Central memory CD4-positive, alpha-beta T cell (primary cell): ENCODE measurements around the gene ABHD8.

Experiments used
- DNase-seq: peaks from one replicate; pipeline ENCODE4 v3.0.0; 2022

Gene ABHD8

DNA sequence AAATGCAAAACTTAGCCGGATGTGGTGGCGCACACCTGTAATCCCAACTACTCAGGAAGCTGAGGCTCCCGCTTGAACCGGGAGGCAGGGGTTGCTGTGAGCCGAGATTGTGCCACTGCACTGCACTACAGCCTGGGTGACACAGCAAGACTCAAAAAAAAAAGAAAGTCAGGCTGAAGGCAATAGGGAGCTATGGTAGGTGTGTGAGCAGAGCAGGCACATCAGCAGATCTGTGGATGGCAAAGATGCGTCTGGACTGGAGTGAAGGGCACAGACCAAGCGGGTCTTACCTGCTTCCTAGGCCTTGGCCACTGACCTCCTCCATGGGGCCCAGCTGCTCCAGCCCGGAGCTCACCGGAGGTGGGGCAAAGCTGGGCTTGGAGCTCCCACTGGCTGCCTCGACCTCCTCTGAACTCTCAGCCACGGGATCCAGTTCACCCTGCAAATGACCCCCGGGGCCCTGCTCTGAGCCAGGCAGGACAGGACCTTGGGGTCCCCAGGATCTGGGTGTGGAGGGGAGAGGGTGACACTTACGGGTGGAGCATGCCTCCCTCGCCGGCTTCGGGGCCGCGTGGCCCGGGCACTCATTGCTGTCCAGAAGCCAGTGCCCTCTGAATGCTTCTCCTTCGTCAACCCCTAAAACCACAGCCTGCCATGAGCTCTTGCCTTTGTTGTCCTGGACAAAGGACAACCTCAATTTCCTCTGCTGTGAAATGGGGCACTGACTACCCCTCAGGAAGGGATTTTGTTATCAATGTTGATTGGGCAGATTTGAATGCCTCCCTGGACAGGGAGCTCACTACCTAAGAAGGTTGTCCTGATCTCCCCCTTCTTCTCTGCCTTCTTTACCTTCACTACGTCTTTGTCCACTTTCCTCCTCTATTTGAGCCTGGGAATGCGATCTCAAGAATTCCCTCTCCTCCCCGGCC, 39.2 kb downstream of the ABHD8 start:
- no peak for DNase-seq

DNA sequence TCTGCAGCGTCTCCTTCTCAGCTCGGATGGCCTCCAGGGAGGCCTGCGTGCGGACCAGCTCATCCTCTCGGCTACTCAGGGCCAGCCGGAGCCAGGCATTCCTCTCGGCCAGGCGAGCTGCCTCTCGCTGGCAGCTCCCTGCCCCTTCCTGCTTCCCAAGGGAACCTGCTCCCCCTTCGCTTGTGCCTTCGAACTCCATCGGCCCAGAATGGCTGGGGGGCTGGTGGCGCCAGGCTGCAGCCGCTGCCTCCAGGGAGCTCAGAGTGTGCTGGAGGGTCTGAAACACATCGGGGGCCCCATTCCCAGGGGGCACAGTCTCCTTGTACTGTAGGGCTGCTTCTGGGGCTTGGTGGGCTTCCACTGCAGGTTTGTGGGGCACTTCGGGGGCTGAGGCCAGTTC, 40.7 kb downstream of the ABHD8 start:
- no peak for DNase-seq

DNA sequence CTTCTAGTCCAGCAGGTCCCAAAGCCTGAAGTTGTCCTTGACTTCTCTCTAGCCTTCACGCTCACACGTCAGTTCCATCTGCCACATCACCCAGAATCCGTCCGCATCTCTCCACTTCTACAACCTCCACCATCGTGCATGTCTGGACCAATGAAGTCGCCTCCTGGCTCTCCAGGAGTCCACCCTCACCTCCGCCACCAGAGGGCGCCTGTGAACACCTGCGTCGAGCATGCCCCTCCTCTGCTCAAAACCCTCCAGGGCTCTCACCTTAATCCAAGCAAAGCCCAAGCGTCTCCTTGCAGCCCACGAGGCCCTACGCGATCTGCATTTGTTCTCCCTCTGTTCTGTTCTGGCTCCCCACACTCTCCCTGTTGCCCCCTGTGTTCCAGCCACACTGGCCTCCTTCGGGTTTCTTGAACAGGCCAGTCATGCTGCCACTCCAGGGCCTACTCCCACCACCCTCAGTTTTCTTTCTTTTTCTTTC, 42.3 kb downstream of the ABHD8 start:
- peak; percentile 84 for DNase-seq

DNA sequence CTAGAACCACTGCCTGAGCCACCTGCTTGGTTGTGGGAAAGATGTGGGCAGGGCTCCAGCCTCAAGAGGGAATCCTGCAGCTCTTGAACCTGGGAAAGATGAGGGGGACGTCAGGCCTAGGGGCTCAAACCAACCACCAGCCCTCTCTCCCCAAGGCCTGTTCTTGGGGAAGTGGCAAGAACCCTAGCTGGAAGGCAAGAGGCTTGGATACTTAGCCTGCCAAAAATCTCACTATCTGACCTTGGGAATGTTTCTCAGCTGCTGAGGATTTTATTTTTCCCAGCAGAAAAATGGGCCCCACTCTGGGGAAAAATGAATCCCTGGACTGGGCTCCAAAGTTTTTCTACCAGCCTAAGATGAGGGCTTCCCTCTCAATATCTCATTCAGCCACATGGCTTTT, 43.3 kb downstream of the ABHD8 start:
- no peak for DNase-seq

DNA sequence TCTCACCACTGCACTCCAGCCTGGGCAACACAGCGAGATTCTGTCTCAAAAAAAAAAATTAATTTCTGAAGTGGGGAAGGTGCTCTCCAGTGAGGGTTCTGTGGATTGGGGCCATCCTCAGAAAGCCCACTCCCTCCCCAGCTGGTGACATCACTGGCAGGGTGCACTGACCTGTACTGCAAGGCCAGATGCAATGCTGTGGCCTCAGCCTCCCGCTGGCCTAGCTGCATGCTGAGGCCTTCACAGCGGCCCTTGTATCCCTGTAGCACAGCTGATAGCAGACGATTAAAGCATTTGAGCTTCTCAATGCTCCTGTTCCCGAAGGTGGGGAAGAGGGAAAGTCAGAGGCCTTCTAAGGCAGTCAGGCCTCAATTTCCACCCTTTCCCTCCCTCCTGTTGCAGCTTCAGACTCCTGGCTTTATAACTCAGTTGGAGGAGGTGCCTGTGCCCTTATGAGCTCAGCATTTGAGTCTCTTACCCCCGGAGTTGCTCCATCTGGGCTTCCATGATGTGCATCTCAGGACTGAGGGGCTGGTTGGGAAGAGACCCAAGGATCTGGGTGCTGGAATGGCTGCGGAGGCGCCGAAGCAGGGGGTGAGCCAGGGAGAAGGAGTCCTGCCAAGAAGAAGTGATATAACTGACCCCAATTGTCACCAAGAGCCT, 44.0 kb downstream of the ABHD8 start:
- no peak for DNase-seq

DNA sequence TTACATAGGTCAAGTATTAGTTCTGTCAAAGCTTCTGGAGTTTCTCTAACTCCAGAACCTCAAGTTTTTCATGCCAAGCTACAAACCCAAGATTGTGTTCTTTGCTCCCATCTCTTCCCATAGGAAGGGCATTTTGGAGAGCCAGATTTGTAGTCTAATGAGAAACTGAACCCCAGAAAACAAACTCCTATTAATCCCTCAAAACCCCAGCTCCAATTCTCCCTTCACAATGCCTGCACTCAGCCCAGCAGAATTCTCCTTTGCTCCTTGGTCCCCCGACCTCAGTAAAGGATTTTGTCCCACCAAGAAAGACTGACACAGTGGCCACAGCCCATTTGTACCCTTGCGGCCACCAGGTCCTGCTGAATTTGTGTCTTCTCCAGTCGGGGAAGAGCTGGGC, 47.1 kb downstream of the ABHD8 start:
- no peak for DNase-seq

DNA sequence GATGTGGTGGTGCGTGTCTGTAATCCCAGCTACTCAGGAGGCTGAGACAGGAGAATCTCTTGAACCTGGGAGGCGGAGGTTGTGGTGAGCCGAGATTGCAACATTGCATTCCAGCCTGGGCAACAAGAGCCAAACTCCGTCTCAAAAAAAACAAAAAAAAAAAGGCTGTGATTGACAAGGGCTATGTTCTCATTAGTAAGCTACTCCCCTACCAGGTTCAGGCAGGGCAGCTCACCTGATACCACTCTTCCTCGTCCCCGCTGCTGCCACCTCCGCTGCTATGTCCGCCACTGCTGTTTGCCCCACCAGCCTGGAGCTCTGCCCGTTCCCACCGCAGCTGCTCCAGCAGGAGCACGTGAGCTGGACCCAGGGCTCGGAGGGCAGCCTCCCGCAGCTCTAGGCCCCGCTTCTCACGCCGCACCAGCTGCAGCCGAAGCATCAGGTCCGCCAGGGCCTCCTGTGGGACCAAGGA, 48.0 kb downstream of the ABHD8 start:
- DNase-seq: no peak

DNA sequence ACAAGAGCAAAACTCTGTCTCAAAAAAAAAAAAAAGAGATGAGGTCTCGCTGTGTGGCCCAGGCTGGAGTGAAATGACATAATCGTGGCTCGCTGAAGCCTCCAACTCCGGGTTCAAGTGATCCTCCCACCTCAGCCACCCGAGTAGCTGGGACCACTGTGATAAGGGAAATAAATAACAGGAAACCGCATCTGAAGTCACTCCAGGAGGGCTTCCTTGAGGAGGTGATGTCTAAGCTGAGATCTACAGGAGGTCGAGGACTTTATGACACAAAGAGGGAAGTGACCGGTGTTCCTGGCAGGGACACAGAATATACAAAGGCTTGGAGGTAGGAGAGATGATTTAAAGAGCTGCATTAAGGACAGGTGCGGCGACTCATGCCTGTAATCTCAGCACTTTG, 48.6 kb downstream of the ABHD8 start:
- no peak for DNase-seq

DNA sequence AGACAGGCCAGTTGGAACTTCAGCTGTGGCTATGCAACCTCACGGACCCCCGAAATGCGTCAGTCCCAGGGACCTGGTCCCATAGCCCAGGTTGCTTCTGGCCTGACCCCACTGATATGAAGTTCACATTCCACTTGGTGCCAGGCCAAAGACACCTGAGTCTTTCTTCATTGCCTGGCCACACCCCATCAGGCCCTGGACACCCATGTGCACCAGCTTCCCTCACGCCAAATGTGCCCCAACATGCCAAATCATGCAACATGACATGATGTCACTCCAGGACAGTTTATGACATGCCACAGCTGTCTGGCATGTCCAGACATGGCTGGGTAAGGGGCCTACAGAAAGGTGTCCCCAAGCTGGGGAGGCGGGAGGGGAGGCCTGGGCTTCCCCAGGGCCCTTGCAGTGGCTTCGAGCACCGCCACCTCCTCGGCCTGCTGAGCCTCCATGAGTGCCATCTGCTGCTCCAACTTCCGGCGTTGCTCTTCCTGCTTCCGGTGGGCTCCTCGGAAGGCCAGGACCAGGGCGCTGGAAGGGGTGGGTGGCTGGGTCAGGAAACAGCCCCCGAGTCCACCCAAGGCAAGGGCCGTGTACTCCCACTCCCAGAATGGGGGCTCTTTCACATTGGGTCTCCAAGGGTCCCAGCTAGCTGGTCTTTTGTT, 53.2 kb downstream of the ABHD8 start:
- DNase-seq: no peak

DNA sequence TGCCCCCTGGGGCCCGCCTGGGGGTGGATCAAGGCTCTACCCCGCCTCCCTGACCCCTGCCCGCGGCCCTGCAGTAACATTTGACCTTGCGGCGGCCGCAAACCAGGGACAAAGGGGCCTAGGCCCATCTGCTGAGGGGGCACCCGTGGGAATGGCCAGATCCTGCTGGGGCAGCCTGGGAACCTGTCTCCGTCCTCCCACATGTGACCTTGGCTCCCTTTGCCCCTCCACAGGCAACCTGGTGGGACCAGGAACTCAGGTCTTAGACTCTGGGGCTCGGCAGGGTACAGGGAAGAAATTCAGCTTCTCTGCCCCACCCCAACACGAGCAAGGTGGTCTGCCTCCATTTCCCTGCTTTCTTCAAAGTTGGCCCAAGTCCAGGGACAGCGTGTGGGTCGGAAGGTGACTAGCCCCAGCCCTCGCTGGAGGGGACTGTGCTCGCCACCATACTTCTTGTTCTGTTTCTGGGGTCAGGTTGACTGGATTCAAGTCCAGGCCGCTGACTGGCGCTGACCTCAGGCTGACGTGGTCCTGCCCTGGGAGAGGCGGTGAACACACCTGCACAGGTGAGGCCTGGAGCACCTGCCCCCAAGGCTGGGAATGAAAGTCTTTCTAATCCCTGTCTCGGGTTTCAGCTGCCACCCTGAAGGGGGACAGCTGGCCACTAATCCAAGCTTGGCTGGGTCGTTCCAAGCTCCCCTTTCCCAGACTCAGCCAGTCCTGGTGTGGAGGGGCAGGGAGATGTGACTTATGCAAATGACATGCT, 55.0 kb downstream of the ABHD8 start:
- DNase-seq: no peak

DNA sequence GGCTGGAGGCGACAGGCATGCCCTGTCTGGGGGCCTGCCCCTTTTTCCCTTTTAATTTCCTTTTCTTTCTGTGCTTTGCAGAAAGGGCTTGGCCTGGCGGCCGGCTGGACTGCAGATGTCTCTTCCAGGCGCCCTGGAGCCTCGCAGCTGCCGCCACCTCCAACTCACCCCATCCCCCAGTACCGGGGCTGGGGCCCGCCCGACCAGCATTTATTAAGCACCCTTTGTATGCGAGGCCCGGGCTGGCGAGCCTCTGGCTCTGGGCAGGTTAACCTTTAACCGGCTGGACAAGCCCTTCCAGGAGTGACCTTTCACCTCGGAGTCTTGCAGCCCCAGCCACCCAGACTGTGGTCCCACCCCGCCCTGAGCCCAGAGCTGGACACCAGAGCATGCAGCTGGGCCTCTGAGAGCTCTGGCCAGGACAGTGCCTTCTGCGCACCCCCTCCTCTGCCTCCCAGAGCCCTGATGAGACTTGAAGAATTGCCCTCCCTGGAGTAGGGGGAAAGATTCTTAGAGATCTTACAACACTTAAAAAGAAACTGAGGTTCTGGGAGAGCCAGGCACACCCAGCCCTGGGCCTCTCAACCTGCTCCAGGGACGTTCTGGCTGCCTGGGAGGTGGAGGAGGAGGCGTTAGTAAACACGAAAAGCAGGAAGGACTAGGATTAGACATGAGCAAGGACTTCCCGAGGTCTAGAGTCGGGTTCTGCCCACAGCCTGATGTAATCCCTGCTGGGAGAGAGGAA, 56.4 kb downstream of the ABHD8 start:
- no peak for DNase-seq

DNA sequence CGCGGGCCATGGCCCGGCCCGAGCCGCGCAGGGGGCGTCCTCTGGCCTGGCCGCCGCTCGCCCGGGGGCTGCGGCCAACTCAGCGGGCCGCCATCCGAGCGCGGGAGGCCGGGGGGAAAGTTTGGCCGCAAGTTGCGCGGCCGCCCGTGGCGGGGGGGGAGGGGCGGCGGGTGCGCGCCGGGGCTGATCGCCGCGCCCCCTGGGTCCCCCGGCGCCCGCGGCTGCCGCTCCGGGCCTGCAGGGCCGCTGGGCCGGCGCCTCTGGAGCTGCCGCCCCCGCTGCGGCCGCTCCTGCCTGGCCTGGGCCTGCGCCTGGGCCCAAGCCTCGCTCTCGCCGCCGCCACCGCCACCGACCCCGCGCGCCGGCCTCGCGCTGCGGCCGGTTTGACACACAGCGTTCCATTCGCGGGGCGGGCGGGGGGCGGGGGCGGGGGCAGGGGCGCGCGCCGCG, 57.7 kb downstream of the ABHD8 start, which contains the start of gene NR2F6:
Gene NR2F6, minus strand, starts transcription at position 385 of the 450 bp plus-strand sequence. CDS start 699 bp downstream, outside the sequence.
- no peak for DNase-seq

DNA sequence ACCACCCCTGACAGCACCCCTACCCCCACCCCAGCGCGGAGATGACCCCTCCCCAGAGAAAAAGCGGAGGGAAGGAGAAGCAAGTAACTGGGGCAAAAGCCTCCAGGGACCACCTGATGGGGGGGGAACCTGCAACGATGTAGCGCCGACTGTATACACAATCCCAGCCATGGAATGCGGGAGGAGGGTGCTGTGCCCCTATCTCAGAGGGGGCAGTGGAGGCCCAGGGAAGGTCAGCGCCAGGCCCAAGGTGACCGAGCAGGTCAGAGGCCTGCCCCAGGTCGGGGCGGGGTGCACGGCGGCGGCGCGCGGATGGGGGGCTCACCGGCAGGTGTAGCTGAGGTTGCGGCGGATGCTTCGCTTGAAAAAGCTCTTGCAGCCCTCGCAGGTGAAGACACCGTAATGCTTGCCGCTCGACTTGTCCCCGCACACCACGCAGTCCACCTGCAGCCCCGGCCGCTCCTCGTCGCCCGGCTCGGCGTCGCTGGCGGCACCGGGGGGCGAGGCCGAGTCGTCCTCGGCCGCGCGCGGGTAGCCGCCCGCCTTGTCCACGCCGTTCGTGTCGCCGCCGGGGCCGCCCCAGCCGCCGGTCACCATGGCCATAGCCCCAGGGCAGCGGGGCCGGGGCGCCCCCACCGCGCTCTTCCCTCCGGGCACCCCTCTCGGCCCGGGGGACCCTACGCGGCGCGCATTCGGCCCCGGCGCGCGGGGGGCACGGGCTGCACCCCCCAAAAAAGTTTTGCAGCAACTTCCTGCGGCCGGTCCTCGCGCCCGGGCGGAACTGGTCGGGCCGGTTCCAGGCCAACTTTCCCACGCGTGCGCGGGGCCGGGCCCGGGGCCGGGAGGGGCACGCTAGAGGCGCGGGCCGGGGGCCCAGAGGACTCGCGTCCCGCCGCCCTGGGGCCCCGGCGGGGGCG, 58.3 kb downstream of the ABHD8 start:
- no peak for DNase-seq

DNA sequence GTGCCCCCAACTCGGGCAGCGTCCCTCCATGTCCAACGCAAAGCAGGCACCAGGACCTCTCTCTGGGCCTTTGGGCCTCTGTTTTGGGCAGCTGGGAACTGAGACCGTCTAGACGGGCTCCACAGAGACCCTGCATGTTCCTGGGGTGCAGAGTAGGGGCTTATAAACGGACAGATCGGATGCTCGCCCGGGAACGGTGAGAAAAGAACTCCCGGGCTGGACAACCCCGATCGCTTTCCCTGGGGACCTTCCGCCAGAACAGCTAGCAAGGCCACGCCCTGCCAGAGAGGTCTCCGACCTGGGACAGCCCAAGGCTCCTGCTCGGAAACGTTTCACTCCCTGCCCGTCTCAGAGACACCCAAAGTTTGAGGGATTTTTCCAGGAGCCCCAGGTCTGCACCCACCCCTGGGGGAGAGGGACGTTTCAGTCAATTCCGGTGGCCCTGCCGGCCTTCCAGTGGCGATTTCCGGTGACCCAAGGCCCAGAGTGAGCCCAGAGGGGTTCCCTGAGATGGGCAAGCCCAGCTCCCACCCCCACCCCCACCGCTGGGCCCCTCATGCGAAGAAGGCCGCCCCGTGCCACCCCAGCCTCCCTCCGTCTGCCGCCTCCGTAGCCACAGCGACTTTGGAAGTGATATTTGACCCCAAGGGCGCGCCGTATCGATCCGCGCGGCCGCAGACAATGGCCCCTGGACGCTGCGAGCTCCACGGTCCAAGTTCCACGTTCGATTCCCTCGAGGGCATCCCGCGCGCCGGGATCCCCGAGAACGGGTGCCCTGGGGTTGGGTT, 59.2 kb downstream of the ABHD8 start:
- DNase-seq: no peak

DNA sequence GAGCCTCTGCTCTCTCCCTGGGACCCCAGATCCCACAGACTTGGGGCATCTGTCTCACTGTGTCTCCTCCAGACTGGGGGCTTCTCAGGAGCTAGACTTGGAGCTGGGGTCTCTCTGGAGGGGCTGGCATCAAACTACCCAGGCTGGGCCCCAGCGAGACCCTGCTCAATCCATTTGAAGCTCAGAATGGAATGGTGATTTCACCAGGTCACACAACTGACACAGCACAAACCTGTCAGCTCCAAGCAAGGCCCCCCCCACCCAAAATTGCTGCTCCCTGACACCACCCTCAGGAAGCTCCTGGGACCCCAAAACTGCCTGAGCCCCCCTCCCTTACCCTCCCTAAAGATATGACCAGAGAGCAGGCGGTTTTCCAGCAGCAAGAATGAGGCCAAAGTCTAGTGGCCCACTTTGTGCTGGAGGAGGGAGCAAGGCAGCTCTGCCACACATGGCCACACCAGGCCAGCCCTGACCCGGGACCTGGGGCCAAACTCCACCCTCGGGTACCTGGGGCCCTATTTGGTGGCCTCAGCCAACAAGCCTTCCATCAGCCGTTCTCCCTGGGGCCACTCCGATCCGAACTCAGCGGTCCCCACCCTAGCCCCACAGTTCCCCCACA, 59.9 kb downstream of the ABHD8 start:
- no peak for DNase-seq

DNA sequence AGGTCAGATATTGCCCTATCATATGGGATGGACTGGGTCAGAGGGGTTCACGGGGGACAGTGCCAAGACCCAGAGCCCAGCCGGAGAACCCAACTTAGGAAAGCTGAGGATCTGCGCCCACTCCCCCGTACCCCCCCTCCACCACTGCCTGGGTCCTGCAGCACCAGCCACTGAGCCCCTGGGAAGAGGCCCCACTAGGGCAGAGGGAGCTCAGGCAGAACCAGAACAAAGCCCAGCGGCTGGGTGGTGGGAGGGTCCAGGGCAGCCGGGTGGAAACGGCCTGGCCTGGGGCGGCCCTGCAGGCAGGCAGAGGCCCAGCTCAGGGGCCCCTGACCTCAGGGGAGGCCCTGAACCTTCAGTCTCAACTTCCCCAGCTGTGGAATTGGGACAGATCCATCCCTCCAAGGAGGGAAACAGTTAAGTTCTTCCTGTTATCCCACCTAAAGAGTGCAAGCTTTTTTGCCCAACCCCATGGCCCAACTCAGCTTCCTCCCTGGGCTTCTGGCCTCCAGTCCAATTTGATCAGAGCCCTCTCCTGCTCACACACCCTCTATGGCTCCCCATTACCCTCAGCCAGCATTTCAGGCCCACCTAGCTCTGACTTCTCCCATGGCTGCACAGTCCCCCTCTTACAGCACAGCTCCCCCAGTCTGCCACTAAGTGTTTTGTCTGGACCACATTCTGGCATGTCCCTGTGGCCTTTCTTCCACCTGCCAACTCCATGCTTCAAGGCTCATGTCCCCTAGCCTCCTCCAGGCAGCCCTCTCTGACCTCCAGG, 60.6 kb downstream of the ABHD8 start:
- DNase-seq: no peak
